Gastrocnemius medialis (tissue), 4 donors: ENCODE data around the gene LAMC3. TPM values are rescaled to one million over a fixed set of nuclear protein-coding genes. Genes with fewer than 3 reads are reported as not detected.

Experiments
- ATAC-seq, 2 donors: fragments of 150-250 bp; one replicate each; pipeline ENCODE4 v1.9.1; 2016
- DNase-seq, 2 donors: peaks; one replicate each; pipeline ENCODE4 v3.0.0-alpha.2; 2019
- H3K27ac ChIP-seq, 4 donors: fragments of 200-600 bp; sonication (generic); 1 replicate in 1 of 4; 2 replicates in 3 of 4; pipeline ENCODE4 v1.5.1; 2016 to 2018; ENCODE audit warnings: mild to moderate bottlenecking in 2 of 4, moderate library complexity in 1 of 4
- H3K27me3 ChIP-seq, 3 donors: fragments of 200-600 bp; sonication (generic) in 2 of 3; 1 replicate in 1 of 3; 2 replicates in 2 of 3; pipeline versions ENCODE4 v1.5.1 to v1.6.0; 2016 to 2019; ENCODE audit warnings: mild to moderate bottlenecking in 1 of 3, moderate library complexity in 1 of 3
- H3K36me3 ChIP-seq, 2 donors: fragments of 200-600 bp; sonication (generic) in 1 of 2; one replicate each; pipeline ENCODE4 v1.5.1; 2017 to 2018
- H3K4me1 ChIP-seq, 2 donors: fragments of 200-600 bp; sonication (generic) in 1 of 2; one replicate each; pipeline ENCODE4 v1.5.1; 2016 to 2017; ENCODE audit warnings: mild to moderate bottlenecking in 2 of 2
- H3K4me3 ChIP-seq, 4 donors: fragments of 200-600 bp; sonication (generic) in 3 of 4; 1 replicate in 1 of 4; 2 replicates in 3 of 4; pipeline ENCODE4 v1.5.1; 2016 to 2019; ENCODE audit warnings: mild to moderate bottlenecking in 2 of 4
- H3K9me3 ChIP-seq, 3 donors: fragments of 200-600 bp; sonication (generic) in 2 of 3; 1 replicate in 1 of 3; 2 replicates in 2 of 3; pipeline ENCODE4 v1.5.1; 2016 to 2019
- POLR2A ChIP-seq, 2 donors: fragments of 450-650 bp; IDR thresholded peaks; one replicate each; pipeline ENCODE4 v1.6.1; 2017; ENCODE audit warnings: antibody characterized with exemption in 2 of 2, mild to moderate bottlenecking in 2 of 2, moderate library complexity in 2 of 2
- in situ Hi-C, 4 donors: fragments of 200-750 bp; cut with MboI; loops; one replicate each; pipeline versions ENCODE4 v1.15.0 to v1.8.0; 2017; ENCODE audit warnings: low sequenced_read_pairs in 4 of 4
- intact Hi-C: fragments of 100-400 bp; cut with DNase I; formaldehyde crosslinking; loops from one replicate; pipeline ENCODE4 v1.15.1; 2023; ENCODE audit warnings: low total_unique reads
- total RNA-seq, 4 donors: library from RNA; depleted of rRNA; stranded (reverse); fragments of >200 nt; gene quantifications; one replicate each; pipeline versions ENCODE4 v1.1.0 to v1.2.3, GENCODE V29; 2016
- TF ChIP-seq, protein P1 (sequence below), 5 experiments: fragments of 450-650 bp in 3 of 5; fragments of 200-600 bp in 2 of 5; sonication (generic) in 2 of 5; IDR thresholded peaks in 4 of 5; conservative IDR thresholded peaks in 1 of 5; 1 replicate in 4 of 5; 2 replicates in 1 of 5; pipeline ENCODE4 v1.5.1; 2016 to 2019; ENCODE audit warnings: antibody characterized with exemption in 5 of 5, mild to moderate bottlenecking in 3 of 5, moderate library complexity in 3 of 5

LAMC3 gene
- total RNA-seq, 4 donors from 2014 or later = 0.07 to 1.5 (median 0.72) TPM

GRCh38 chr9:131020862-131021261 lies 11.9 kb downstream of the LAMC3 start:
- TF ChIP-seq, protein P1, sequence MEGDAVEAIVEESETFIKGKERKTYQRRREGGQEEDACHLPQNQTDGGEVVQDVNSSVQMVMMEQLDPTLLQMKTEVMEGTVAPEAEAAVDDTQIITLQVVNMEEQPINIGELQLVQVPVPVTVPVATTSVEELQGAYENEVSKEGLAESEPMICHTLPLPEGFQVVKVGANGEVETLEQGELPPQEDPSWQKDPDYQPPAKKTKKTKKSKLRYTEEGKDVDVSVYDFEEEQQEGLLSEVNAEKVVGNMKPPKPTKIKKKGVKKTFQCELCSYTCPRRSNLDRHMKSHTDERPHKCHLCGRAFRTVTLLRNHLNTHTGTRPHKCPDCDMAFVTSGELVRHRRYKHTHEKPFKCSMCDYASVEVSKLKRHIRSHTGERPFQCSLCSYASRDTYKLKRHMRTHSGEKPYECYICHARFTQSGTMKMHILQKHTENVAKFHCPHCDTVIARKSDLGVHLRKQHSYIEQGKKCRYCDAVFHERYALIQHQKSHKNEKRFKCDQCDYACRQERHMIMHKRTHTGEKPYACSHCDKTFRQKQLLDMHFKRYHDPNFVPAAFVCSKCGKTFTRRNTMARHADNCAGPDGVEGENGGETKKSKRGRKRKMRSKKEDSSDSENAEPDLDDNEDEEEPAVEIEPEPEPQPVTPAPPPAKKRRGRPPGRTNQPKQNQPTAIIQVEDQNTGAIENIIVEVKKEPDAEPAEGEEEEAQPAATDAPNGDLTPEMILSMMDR (IDR thresholded peaks at IDR 0.05 in 4 of 5, conservative IDR thresholded peaks at IDR 0.05 in 1 of 5) = no peak
- TF ChIP-seq POLR2A (IDR thresholded peaks at IDR 0.05) = no peak
- Histone ChIP-seq H3K27me3 (peaks cover 0 to 3% (median under 1%) of the 10 kb centered on the region in 3 donors), H3K27ac (no peak overlapping the region), H3K36me3 (no peaks in the 10 kb centered on the region), H3K4me3 (no peak overlapping the region), H3K4me1 (no peaks in the 10 kb centered on the region), H3K9me3 (no peaks in the 10 kb centered on the region)
- intact Hi-C loops = no loop called here
- in situ Hi-C loops = no loop called here
- ATAC-seq (no peak), DNase-seq (no peak)

GRCh38 chr9:131021785-131022184 lies 12.8 kb downstream of the LAMC3 start:
- no peaks in the 10 kb centered on the region for H3K4me1 ChIP-seq
- H3K4me3 ChIP-seq = no peak overlapping the region
- no peaks in the 10 kb centered on the region for H3K9me3 ChIP-seq
- intact Hi-C loops = no loop called here
- TF ChIP-seq, protein P1 (IDR thresholded peaks at IDR 0.05 in 4 of 5, conservative IDR thresholded peaks at IDR 0.05 in 1 of 5) = no peak
- no peak for TF ChIP-seq POLR2A (IDR thresholded peaks at IDR 0.05)
- in situ Hi-C loops = no loop called here
- no peaks in the 10 kb centered on the region for H3K36me3 ChIP-seq
- H3K27ac ChIP-seq = no peak overlapping the region
- H3K27me3 ChIP-seq = peaks cover 0 to 3% (median 0%) of the 10 kb centered on the region in 3 donors
- no peak for DNase-seq
- ATAC-seq = no peak

DNA sequence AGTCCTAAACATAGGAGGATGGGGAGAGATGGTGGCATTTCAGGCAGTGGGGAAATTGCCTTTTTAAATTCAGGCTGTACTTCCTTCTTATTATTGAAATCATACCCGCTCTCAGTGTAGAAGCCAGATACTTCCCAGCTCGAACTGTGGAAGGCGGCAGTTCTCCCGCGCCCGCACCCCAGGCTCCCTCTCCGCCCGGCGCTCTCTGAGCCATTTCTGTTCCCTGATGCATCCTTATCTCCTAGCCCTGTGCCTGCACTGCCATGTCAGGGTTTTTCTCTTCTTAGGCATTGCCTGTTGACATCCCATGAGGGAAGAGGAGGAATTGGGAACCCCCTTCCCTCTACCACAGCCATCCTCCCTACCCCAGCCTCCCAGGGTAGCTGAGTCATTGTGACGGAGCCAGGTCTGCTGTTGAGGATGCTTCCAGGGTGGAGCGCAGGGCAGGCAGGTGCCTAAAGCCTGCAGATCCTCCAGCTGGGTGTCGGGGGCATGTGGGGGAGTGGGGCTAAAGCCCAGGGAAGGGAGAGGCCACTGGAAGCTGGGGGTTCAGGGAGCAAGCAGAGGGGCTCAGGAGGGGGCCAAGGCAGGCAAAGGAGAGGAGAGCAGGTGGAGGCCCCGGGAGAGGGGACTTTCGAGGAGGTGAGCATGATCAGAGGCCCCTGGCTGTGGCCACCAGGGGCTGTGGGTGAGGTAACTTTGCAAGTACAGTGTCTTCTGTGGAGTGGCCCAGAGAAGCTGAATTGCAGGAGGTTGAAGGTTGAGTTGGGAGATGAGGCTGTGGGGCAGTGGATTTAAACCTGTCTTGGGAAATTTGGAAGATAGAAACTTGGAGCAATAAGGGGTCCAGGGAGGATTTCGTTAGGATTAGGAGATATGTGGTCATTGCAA lies 16.2 kb downstream of the LAMC3 start:
- no peaks in the 10 kb centered on the region for H3K36me3 ChIP-seq
- H3K27ac ChIP-seq = no peak overlapping the region
- no peaks in the 10 kb centered on the region for H3K9me3 ChIP-seq
- H3K4me3 ChIP-seq = no peak overlapping the region
- TF ChIP-seq, protein P1 (IDR thresholded peaks at IDR 0.05 in 4 of 5, conservative IDR thresholded peaks at IDR 0.05 in 1 of 5) = no peak
- no peak for TF ChIP-seq POLR2A (IDR thresholded peaks at IDR 0.05)
- ATAC-seq (no peak), DNase-seq (no peak)
- no peaks in the 10 kb centered on the region for H3K4me1 ChIP-seq
- intact Hi-C loops (no loop called here), in situ Hi-C loops (no loop called here)
- peaks cover 0 to 3% (median 0%) of the 10 kb centered on the region in 3 donors for H3K27me3 ChIP-seq

DNA sequence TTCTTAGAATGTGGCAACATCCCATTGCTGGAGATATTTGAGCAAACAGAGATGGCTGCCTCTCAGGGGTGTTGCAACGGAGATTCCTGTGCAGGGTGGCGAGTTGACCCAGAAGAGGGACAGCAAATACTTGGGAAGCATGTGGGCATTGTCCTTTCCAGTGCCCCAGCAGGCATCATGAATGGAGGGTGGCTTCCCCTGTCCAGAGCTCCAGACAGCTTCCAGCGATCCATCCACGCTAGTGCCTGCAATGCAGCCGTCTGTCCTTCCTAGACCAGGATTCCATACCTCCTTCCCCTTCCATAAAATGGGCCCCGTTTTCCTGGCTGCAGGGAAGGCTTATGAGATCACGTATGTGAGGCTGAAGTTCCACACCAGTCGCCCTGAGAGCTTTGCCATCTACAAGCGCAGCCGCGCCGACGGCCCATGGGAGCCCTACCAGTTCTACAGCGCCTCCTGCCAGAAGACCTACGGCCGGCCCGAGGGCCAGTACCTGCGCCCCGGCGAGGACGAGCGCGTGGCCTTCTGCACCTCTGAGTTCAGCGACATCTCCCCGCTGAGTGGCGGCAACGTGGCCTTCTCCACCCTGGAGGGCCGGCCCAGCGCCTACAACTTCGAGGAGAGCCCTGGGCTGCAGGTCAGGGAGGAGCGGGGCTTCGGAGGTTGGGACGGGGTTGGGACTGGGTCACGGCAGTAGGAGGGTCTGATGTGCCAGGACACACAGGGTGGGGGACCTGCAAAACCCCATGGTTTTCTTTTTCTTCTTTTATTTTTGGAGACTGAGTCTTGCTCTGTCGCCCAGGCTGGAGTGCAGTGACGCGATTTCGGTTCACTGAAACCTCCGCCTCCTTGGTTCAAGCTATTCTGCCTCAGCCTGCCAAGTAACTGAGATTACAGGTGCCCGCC lies 17.2 kb downstream of the LAMC3 start:
- in situ Hi-C loops (no loop called here), intact Hi-C loops (no loop called here)
- peaks cover 0 to 3% (median 0%) of the 10 kb centered on the region in 3 donors for H3K27me3 ChIP-seq
- H3K27ac ChIP-seq = no peak overlapping the region
- H3K4me1 ChIP-seq = no peaks in the 10 kb centered on the region
- DNase-seq (no peak), ATAC-seq (no peak)
- no peak for TF ChIP-seq POLR2A (IDR thresholded peaks at IDR 0.05)
- TF ChIP-seq, protein P1 (IDR thresholded peaks at IDR 0.05 in 4 of 5, conservative IDR thresholded peaks at IDR 0.05 in 1 of 5) = no peak
- no peak overlapping the region for H3K4me3 ChIP-seq
- no peaks in the 10 kb centered on the region for H3K36me3 ChIP-seq
- H3K9me3 ChIP-seq = no peaks in the 10 kb centered on the region
